Stomach (tissue), 9 donors: ENCODE measurements around the gene G2E3. TPM values are rescaled to one million over a fixed set of nuclear protein-coding genes. Genes with fewer than 3 reads are reported as not detected.

ENCODE experiments used
- DNase-seq, 2 donors: peaks; one replicate each; pipeline versions ENCODE4 v3.0.0 to v3.0.0-alpha.2; 2013 to 2019
- H3K27ac ChIP-seq, 5 donors: fragments of 200-600 bp in 4 of 5; sonication (generic) in 4 of 5; one replicate each; pipeline ENCODE4 v1.5.1; 2013 to 2019; ENCODE audit warnings: mild to moderate bottlenecking in 1 of 5, moderate library complexity in 1 of 5
- H3K27me3 ChIP-seq, 3 donors: fragments of 200-600 bp; sonication (generic); one replicate each; pipeline ENCODE4 v1.5.1; 2017 to 2019; ENCODE audit warnings: mixed run types in 1 of 3
- H3K36me3 ChIP-seq, 4 donors: fragments of 200-600 bp; sonication (generic); 1 replicate in 3 of 4; 2 replicates in 1 of 4; pipeline ENCODE4 v1.5.1; 2016 to 2019
- H3K4me1 ChIP-seq, 4 donors: fragments of 200-600 bp; sonication (generic); one replicate each; pipeline ENCODE4 v1.5.1; 2016 to 2019
- H3K4me3 ChIP-seq, 4 donors: fragments of 200-600 bp; sonication (generic) in 3 of 4; one replicate each; pipeline ENCODE4 v1.5.1; 2016 to 2019; ENCODE audit warnings: mild to moderate bottlenecking in 1 of 4
- H3K9me3 ChIP-seq, 4 donors: fragments of 200-600 bp; sonication (generic); one replicate each; pipeline ENCODE4 v1.5.1; 2016 to 2019
- CTCF ChIP-seq, 7 experiments: fragments of 450-650 bp in 4 of 7; fragments of 200-600 bp in 3 of 7; sonication (generic) in 3 of 7; IDR thresholded peaks; one replicate each; pipeline ENCODE4 v1.5.1; 2016 to 2019; ENCODE audit warnings: antibody characterized with exemption in 7 of 7, control low read depth in 2 of 7, mild to moderate bottlenecking in 1 of 7
- EP300 ChIP-seq: sonication (generic); formaldehyde crosslinking; IDR thresholded peaks from one replicate; pipeline ENCODE4 v1.6.1; 2017; ENCODE audit warnings: antibody characterized with exemption
- POLR2A ChIP-seq, 4 donors: fragments of 450-650 bp; IDR thresholded peaks; one replicate each; pipeline ENCODE4 v1.6.1; 2016; ENCODE audit warnings: antibody characterized with exemption in 4 of 4, control low read depth in 2 of 4, mild to moderate bottlenecking in 1 of 4, moderate library complexity in 1 of 4
- POLR2AphosphoS5 ChIP-seq, 3 donors: sonication (generic); formaldehyde crosslinking; IDR thresholded peaks; one replicate each; pipeline ENCODE4 v1.6.1; 2016; ENCODE audit warnings: antibody characterized with exemption in 3 of 3
- WGBS, 5 donors: extraction: QIAGEN DNeasy Blood & Tissue Kit in 3 of 5; methylation state at CpG; one replicate each; pipeline versions ENCODE4 v1.1.5 to v1.1.7; 2013 to 2018; 5-methylcytosine and 5-hydroxymethylcytosine counted together
- intact Hi-C: fragments of 100-400 bp; cut with DNase I; formaldehyde crosslinking; loops from one replicate; pipeline ENCODE4 v1.15.1; 2023; ENCODE audit warnings: low total_unique reads
- polyA plus RNA-seq, 3 donors: library from polyadenylated mRNA; stranded (reverse); fragments of 200-250 nt; gene quantifications; one replicate each; pipeline ENCODE4 v1.2.3, GENCODE V29; 2013
- total RNA-seq, 5 donors: library from RNA; depleted of rRNA; stranded (reverse); fragments of >200 nt; gene quantifications; one replicate each; pipeline versions ENCODE4 v1.1.0 to v1.2.3, GENCODE V29; 2014 to 2016
- donor health status: healthy with polysubstance abuse.
- donor health status: Bipolar disorder and iron deficiency.
- donor health status: healthy.

The G2E3 gene
- total and polyA plus RNA-seq, 8 donors, result 3.3 to 26.1 (median 6.9) TPM

GRCh38 chr14:30588873-30589272 is 29.9 kb downstream of the G2E3 start:
- no peaks in the 10 kb centered on the region for H3K27me3 ChIP-seq
- no peak overlapping the region for H3K4me3 ChIP-seq
- H3K9me3 ChIP-seq, result peaks cover 0 to 4% (median 0%) of the 10 kb centered on the region in 4 donors
- TF ChIP-seq CTCF (IDR thresholded peaks at IDR 0.05) (no peak), POLR2AphosphoS5 (IDR thresholded peaks at IDR 0.05) (no peak)
- intact Hi-C loops, result no loop called here
- no peaks in the 10 kb centered on the region for H3K4me1 ChIP-seq
- H3K27ac ChIP-seq, result no peak overlapping the region
- H3K36me3 ChIP-seq, result peaks cover 0 to 50% (median 35%) of the 10 kb centered on the region in 4 donors
- DNase-seq, result no peak

- no peak overlapping the region for H3K27ac ChIP-seq
- H3K9me3 ChIP-seq, result no peaks in the 10 kb centered on the region
- no peaks in the 10 kb centered on the region for H3K27me3 ChIP-seq
- H3K36me3 ChIP-seq, result peaks cover 6 to 58% (median 54%) of the 10 kb centered on the region in 4 donors
- TF ChIP-seq POLR2A (IDR thresholded peaks at IDR 0.05) (no peak), CTCF (IDR thresholded peaks at IDR 0.05) (no peak), EP300 (no peak), POLR2AphosphoS5 (IDR thresholded peaks at IDR 0.05) (no peak)
- WGBS, 5 donors, result 63 to 78% (median 72%) methylated on average over 1 of the region's 1 CpG
- intact Hi-C loops, result no loop called here
- H3K4me1 ChIP-seq, result no peaks in the 10 kb centered on the region
- no peak overlapping the region for H3K4me3 ChIP-seq
- no peak for DNase-seq
Measured at GRCh38 chr14:30596935-30597334, 38.0 kb downstream of the G2E3 start.

GRCh38 chr14:30597504-30597903 is 38.5 kb downstream of the G2E3 start:
- no peak overlapping the region for H3K4me3 ChIP-seq
- H3K27ac ChIP-seq, result no peak overlapping the region
- peaks cover 6 to 59% (median 54%) of the 10 kb centered on the region in 4 donors for H3K36me3 ChIP-seq
- intact Hi-C loops, result no loop called here
- no peaks in the 10 kb centered on the region for H3K27me3 ChIP-seq
- DNase-seq, result no peak
- TF ChIP-seq POLR2AphosphoS5 (IDR thresholded peaks at IDR 0.05), result no peak
- no peak for TF ChIP-seq CTCF (IDR thresholded peaks at IDR 0.05)
- no peak for TF ChIP-seq POLR2A (IDR thresholded peaks at IDR 0.05)
- TF ChIP-seq EP300, result no peak
- no peaks in the 10 kb centered on the region for H3K9me3 ChIP-seq
- no peaks in the 10 kb centered on the region for H3K4me1 ChIP-seq

GRCh38 chr14:30600922-30601918 is 42.3 kb downstream of the G2E3 start:
- Histone ChIP-seq H3K27ac (no peak overlapping the region), H3K4me1 (no peaks in the 10 kb centered on the region), H3K4me3 (no peak overlapping the region), H3K27me3 (no peaks in the 10 kb centered on the region), H3K9me3 (no peaks in the 10 kb centered on the region), H3K36me3 (peaks cover 16 to 78% (median 70%) of the 10 kb centered on the region in 4 donors)
- 90 to 94% (median 92%) methylated on average over 8 of the region's 8 CpGs for WGBS, 5 donors
- DNase-seq, result no peak
- intact Hi-C loops, result no loop called here
- TF ChIP-seq CTCF (IDR thresholded peaks at IDR 0.05) (no peak), POLR2A (IDR thresholded peaks at IDR 0.05) (no peak)
